ENCODE data around the gene WNT11. TPM values are rescaled to one million over a fixed set of nuclear protein-coding genes. Genes with fewer than 3 reads are reported as not detected.

The WNT11 gene
- total RNA-seq, 2 donors from 2014 or later = 0.57 to 2.1 TPM

- Mint-ChIP-seq H3K4me3 (no peak overlapping the region), H3K27ac (no peak overlapping the region), H3K27me3 (peaks cover 19% of the 10 kb centered on the region), H3K36me3 (ENCODE audit: low read depth) (no peaks in the 10 kb centered on the region), H3K4me1 (no peaks in the 10 kb centered on the region)
- ATAC-seq = no peak
- DNase-seq = no peak
- no peaks in the 10 kb centered on the region for H3K9me3 ChIP-seq (ENCODE audit: control insufficient read depth, low read length, poor library complexity, severe bottlenecking)
These were observed 15.1 kb upstream of the WNT11 start for GRCh38 chr11:76221365-76221764.

GRCh38 chr11:76219243-76219642, 12.9 kb upstream of the WNT11 start:
- H3K4me1 Mint-ChIP-seq = no peaks in the 10 kb centered on the region
- ATAC-seq = no peak

GRCh38 chr11:76218449-76219178, 12.3 kb upstream of the WNT11 start:
- no peak for DNase-seq
- no peak for ATAC-seq
- peaks cover 14% of the 10 kb centered on the region for H3K27me3 Mint-ChIP-seq
- H3K9me3 ChIP-seq (ENCODE audit: control insufficient read depth, low read length, poor library complexity, severe bottlenecking) = no peaks in the 10 kb centered on the region
- no peaks in the 10 kb centered on the region for H3K36me3 Mint-ChIP-seq (ENCODE audit: low read depth)
- no peak overlapping the region for H3K4me3 Mint-ChIP-seq
- H3K4me1 Mint-ChIP-seq = no peaks in the 10 kb centered on the region
- no peak overlapping the region for H3K27ac Mint-ChIP-seq

More at GRCh38 chr11:76219243-76219642, 12.9 kb upstream of the WNT11 start:
- no peak for DNase-seq
- Mint-ChIP-seq H3K27ac (no peak overlapping the region), H3K4me3 (no peak overlapping the region), H3K27me3 (peaks cover 14% of the 10 kb centered on the region), H3K36me3 (ENCODE audit: low read depth) (no peaks in the 10 kb centered on the region)
- H3K9me3 ChIP-seq (ENCODE audit: control insufficient read depth, low read length, poor library complexity, severe bottlenecking) = no peaks in the 10 kb centered on the region

GRCh38 chr11:76217653-76218160, 11.4 kb upstream of the WNT11 start:
- ATAC-seq (no peak), DNase-seq (no peak)
- no peak overlapping the region for H3K27ac Mint-ChIP-seq
- no peak overlapping the region for H3K4me3 Mint-ChIP-seq
- H3K4me1 Mint-ChIP-seq = no peaks in the 10 kb centered on the region
- H3K27me3 Mint-ChIP-seq = peaks cover 10% of the 10 kb centered on the region
- H3K36me3 Mint-ChIP-seq (ENCODE audit: low read depth) = no peaks in the 10 kb centered on the region
- no peaks in the 10 kb centered on the region for H3K9me3 ChIP-seq (ENCODE audit: control insufficient read depth, low read length, poor library complexity, severe bottlenecking)

GRCh38 chr11:76216536-76217325, 10.4 kb upstream of the WNT11 start:
- Mint-ChIP-seq H3K36me3 (ENCODE audit: low read depth) (no peaks in the 10 kb centered on the region), H3K4me1 (no peaks in the 10 kb centered on the region), H3K27ac (no peak overlapping the region), H3K4me3 (no peak overlapping the region), H3K27me3 (peaks cover 16% of the 10 kb centered on the region)
- H3K9me3 ChIP-seq (ENCODE audit: control insufficient read depth, low read length, poor library complexity, severe bottlenecking) = no peaks in the 10 kb centered on the region
- DNase-seq (no peak), ATAC-seq (no peak)

- ATAC-seq = no peak
- peaks cover 23% of the 10 kb centered on the region for H3K27me3 Mint-ChIP-seq
- DNase-seq = no peak
- H3K4me1 Mint-ChIP-seq = no peaks in the 10 kb centered on the region
- no peaks in the 10 kb centered on the region for H3K36me3 Mint-ChIP-seq (ENCODE audit: low read depth)
- no peak overlapping the region for H3K4me3 Mint-ChIP-seq
- no peak overlapping the region for H3K27ac Mint-ChIP-seq
- no peaks in the 10 kb centered on the region for H3K9me3 ChIP-seq (ENCODE audit: control insufficient read depth, low read length, poor library complexity, severe bottlenecking)
These were observed 9.6 kb upstream of the WNT11 start for GRCh38 chr11:76215941-76216340.

GRCh38 chr11:76214968-76215548, 8.8 kb upstream of the WNT11 start:
- H3K36me3 Mint-ChIP-seq (ENCODE audit: low read depth) = no peaks in the 10 kb centered on the region
- H3K4me1 Mint-ChIP-seq = no peaks in the 10 kb centered on the region
- DNase-seq = no peak
- H3K4me3 Mint-ChIP-seq = no peak overlapping the region
- no peaks in the 10 kb centered on the region for H3K9me3 ChIP-seq (ENCODE audit: control insufficient read depth, low read length, poor library complexity, severe bottlenecking)
- peaks cover 17% of the 10 kb centered on the region for H3K27me3 Mint-ChIP-seq
- H3K27ac Mint-ChIP-seq = no peak overlapping the region
- ATAC-seq = no peak

GRCh38 chr11:76214186-76214585, 7.9 kb upstream of the WNT11 start:
- no peak overlapping the region for H3K4me3 Mint-ChIP-seq
- no peaks in the 10 kb centered on the region for H3K36me3 Mint-ChIP-seq (ENCODE audit: low read depth)
- H3K27ac Mint-ChIP-seq = no peak overlapping the region
- H3K9me3 ChIP-seq (ENCODE audit: control insufficient read depth, low read length, poor library complexity, severe bottlenecking) = no peaks in the 10 kb centered on the region
- no peaks in the 10 kb centered on the region for H3K4me1 Mint-ChIP-seq
- H3K27me3 Mint-ChIP-seq = peaks cover 13% of the 10 kb centered on the region
- no peak for DNase-seq
- no peak for ATAC-seq

GRCh38 chr11:76212086-76213035, 6.1 kb upstream of the WNT11 start:
- no peak overlapping the region for H3K27ac Mint-ChIP-seq
- ATAC-seq (no peak), DNase-seq (no peak)
- peaks cover 13% of the 10 kb centered on the region for H3K27me3 Mint-ChIP-seq
- H3K36me3 Mint-ChIP-seq (ENCODE audit: low read depth) = no peaks in the 10 kb centered on the region
- no peaks in the 10 kb centered on the region for H3K9me3 ChIP-seq (ENCODE audit: control insufficient read depth, low read length, poor library complexity, severe bottlenecking)
- H3K4me1 Mint-ChIP-seq = peaks cover 5% of the 10 kb centered on the region
- no peak overlapping the region for H3K4me3 Mint-ChIP-seq

GRCh38 chr11:76210931-76211851, 4.9 kb upstream of the WNT11 start:
- ATAC-seq (no peak), DNase-seq (no peak)
- Mint-ChIP-seq H3K27me3 (peaks cover 18% of the 10 kb centered on the region), H3K27ac (no peak overlapping the region), H3K36me3 (ENCODE audit: low read depth) (no peaks in the 10 kb centered on the region), H3K4me3 (peak overlapping the region; percentile 76), H3K4me1 (peaks cover 9% of the 10 kb centered on the region)
- H3K9me3 ChIP-seq (ENCODE audit: control insufficient read depth, low read length, poor library complexity, severe bottlenecking) = no peaks in the 10 kb centered on the region

- peaks cover 15% of the 10 kb centered on the region for H3K4me1 Mint-ChIP-seq
- DNase-seq = no peak
- H3K4me3 Mint-ChIP-seq = peak overlapping the region; percentile 90
- no peaks in the 10 kb centered on the region for H3K36me3 Mint-ChIP-seq (ENCODE audit: low read depth)
- peak; percentile 22 for ATAC-seq
- no peaks in the 10 kb centered on the region for H3K9me3 ChIP-seq (ENCODE audit: control insufficient read depth, low read length, poor library complexity, severe bottlenecking)
- H3K27ac Mint-ChIP-seq = no peak overlapping the region
- H3K27me3 Mint-ChIP-seq = peaks cover 28% of the 10 kb centered on the region
These were observed 4.0 kb upstream of the WNT11 start for GRCh38 chr11:76209973-76210930.
